ENCODE data around the gene ZNRD2. TPM values are rescaled to one million over a fixed set of nuclear protein-coding genes. Genes with fewer than 3 reads are reported as not detected.

Gene ZNRD2
- total RNA-seq, 4 donors from 2014 or later: 24.2 to 66.2 (median 35.1) TPM

DNA sequence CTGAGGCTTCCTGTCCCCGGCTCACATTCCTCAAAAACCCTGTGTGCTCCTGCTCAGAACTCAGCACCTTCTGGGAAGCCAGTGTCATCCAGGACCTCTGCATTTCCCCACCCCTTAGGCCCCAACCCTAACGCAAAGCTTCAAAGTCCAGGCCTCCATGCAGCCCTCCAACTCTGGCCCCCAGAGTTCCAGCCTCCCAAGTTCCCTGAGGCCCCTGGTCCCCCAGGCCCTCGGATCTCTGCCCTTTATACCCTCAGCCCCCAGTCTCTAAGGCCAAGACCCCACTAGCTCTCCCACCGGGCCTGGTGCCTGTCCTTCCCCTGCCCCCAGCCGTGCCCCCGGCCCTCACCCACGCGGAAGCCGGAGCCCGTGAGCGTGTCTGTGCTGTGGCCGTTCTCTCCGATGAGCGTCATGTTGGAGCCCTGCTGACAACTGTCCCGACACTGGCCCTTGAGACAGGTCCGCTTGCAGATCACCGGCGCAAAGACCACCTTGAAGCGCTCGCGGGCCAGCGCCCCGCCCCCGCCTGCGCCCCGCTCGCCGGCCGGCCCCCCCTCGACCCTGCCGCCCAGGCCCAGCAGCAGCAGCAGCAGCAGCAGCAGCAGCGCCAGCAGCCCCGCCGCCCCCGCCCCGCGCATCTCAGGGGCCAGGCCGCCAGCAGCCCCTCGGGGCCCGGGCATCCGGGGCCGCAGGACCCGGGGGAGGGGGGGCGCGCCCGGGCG lies 12.8 kb upstream of the ZNRD2 start:
- TF ChIP-seq, protein P1, sequence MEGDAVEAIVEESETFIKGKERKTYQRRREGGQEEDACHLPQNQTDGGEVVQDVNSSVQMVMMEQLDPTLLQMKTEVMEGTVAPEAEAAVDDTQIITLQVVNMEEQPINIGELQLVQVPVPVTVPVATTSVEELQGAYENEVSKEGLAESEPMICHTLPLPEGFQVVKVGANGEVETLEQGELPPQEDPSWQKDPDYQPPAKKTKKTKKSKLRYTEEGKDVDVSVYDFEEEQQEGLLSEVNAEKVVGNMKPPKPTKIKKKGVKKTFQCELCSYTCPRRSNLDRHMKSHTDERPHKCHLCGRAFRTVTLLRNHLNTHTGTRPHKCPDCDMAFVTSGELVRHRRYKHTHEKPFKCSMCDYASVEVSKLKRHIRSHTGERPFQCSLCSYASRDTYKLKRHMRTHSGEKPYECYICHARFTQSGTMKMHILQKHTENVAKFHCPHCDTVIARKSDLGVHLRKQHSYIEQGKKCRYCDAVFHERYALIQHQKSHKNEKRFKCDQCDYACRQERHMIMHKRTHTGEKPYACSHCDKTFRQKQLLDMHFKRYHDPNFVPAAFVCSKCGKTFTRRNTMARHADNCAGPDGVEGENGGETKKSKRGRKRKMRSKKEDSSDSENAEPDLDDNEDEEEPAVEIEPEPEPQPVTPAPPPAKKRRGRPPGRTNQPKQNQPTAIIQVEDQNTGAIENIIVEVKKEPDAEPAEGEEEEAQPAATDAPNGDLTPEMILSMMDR (IDR thresholded peaks at IDR 0.05; ENCODE audit: low read depth): no peak

- TF ChIP-seq, protein P1 (IDR thresholded peaks at IDR 0.05; ENCODE audit: low read depth): no peak
Measured at GRCh38 chr11:65558002-65558929, 12.0 kb upstream of the ZNRD2 start, which contains the start of gene LTBP3. TSS of gene LTBP3 (minus strand) at chr11:65558359. CDS start at chr11:65557959, 400 bp downstream.

- TF ChIP-seq, protein P1 (IDR thresholded peaks at IDR 0.05; ENCODE audit: low read depth): no peak
Measured at GRCh38 chr11:65558930-65559509, 11.3 kb upstream of the ZNRD2 start.

- TF ChIP-seq, protein P1 (IDR thresholded peaks at IDR 0.05; ENCODE audit: low read depth): no peak
Measured at GRCh38 chr11:65559535-65559934, 10.7 kb upstream of the ZNRD2 start.

GRCh38 chr11:65559951-65560537 lies 10.2 kb upstream of the ZNRD2 start:
- TF ChIP-seq, protein P1 (IDR thresholded peaks at IDR 0.05; ENCODE audit: low read depth): no peak

GRCh38 chr11:65560555-65561418 lies 9.5 kb upstream of the ZNRD2 start:
- TF ChIP-seq, protein P1 (IDR thresholded peaks at IDR 0.05; ENCODE audit: low read depth): no peak

All from subcutaneous adipose tissue (tissue), 4 donors.